Measurements from ENCODE around the gene GOLGA3. TPM values are rescaled to one million over a fixed set of nuclear protein-coding genes. Genes with fewer than 3 reads are reported as not detected.

The GOLGA3 gene
- total RNA-seq, result 10 to 100 TPM; 51.1 to 52.2 TPM

DNA sequence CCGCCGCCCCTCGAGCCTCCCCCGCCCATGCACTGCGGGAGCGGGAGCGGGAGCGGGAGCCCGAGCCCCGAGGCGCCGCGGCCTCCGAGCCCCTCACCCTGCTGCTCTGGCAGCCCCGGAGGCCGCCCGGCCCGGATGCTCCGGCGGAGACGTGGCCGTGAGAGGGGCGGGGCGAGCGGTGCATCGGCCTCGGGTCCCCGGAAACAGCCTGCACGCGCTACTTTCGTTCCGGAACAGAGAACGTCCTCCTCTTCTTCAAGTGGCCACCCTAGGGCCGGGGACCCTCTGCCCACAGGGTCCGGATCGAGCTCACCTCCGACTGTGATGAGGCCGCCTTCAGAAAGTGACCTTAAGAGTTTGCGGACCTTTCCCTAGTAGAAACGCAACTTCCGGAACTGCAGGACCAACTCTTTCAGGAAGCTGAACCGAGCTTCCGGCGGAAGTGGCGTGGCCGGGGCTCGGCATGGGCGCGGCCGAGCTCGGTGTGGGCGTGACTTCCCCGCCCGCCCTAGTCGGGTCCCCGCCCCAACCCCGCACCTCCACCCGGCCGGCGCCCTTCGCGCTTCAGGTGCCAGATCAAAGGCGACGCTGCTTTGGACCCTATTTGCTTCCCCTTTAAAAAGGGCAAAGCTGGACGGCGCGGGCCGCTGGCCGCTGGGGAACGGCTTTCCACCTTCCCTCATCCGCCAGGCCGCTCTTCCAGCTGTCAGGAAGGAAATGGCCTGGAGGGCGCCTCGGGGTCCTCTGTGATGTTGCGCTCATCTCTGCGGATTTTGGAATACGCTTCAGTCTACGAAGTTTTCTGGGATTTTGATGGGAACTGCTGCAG, at the start of gene GOLGA3:
GOLGA3 (minus strand) TSS at position 164 of the 829 bp plus-strand sequence. CDS start 6,741 bp downstream, outside the sequence.

GRCh38 chr12:132761032-132761920, 67.4 kb downstream of the GOLGA3 start, which contains the start of gene ANKLE2:
TSS of gene ANKLE2 (minus strand) at chr12:132761832. CDS start at chr12:132761798, 34 bp downstream.

Other genes starting within 250 kb of the GOLGA3 start
- gene LRCOL1, start 218.3 kb downstream of the GOLGA3 start, total RNA-seq, result not detected
- not detected for gene P2RX2, start 210.1 kb downstream of the GOLGA3 start, total RNA-seq
- gene POLE, start 141.5 kb downstream of the GOLGA3 start, total RNA-seq, result 100 to 1,000 TPM; 118 to 132 TPM
- 10 to 100 TPM; 32.6 to 33.2 TPM for gene PXMP2, start 141.3 kb downstream of the GOLGA3 start, total RNA-seq
- gene PGAM5, start 118.0 kb downstream of the GOLGA3 start, total RNA-seq, result 10 to 100 TPM; 36.9 to 38.8 TPM
- gene ANKLE2, start 67.0 kb downstream of the GOLGA3 start, total RNA-seq, result 10 to 100 TPM; 77.1 to 86.1 TPM
- 10 to 100 TPM; 88.5 to 93.7 TPM for gene CHFR, start 58.7 kb upstream of the GOLGA3 start, total RNA-seq
- gene ZNF605, start 127.4 kb upstream of the GOLGA3 start, total RNA-seq, result 10 to 100 TPM; 11.3 to 11.7 TPM
- 10 to 100 TPM; 20.3 to 21.8 TPM for gene ZNF26, start 157.5 kb upstream of the GOLGA3 start, total RNA-seq
- gene ZNF84, start 208.6 kb upstream of the GOLGA3 start, total RNA-seq, result 10 to 100 TPM; 25.8 TPM